Measurements from ENCODE around the gene RAP1A.

DNA sequence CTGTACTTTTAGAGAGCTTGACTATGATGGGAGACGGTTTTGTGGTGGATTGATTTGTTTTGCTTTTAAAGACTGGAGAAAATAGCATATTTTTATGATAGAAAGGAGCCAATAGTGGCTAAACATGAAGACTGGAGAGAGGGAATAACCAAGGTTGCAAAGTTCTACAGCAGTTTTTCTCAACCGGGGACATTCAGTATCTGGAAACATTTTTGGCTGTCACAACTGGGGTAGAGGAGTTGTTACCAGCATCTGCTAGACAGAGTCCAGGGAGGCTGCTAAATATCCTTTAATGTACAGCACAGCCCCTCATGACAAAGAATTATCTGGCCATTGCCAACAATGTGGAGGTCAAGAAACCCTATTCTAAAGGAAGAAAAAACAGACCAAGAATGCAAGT, 38.4 kb upstream of the RAP1A start:
- TF ChIP-seq, protein P1, sequence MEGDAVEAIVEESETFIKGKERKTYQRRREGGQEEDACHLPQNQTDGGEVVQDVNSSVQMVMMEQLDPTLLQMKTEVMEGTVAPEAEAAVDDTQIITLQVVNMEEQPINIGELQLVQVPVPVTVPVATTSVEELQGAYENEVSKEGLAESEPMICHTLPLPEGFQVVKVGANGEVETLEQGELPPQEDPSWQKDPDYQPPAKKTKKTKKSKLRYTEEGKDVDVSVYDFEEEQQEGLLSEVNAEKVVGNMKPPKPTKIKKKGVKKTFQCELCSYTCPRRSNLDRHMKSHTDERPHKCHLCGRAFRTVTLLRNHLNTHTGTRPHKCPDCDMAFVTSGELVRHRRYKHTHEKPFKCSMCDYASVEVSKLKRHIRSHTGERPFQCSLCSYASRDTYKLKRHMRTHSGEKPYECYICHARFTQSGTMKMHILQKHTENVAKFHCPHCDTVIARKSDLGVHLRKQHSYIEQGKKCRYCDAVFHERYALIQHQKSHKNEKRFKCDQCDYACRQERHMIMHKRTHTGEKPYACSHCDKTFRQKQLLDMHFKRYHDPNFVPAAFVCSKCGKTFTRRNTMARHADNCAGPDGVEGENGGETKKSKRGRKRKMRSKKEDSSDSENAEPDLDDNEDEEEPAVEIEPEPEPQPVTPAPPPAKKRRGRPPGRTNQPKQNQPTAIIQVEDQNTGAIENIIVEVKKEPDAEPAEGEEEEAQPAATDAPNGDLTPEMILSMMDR (conservative IDR thresholded peaks at IDR 0.05) = no peak
- TF ChIP-seq EZH2 (IDR thresholded peaks at IDR 0.05; ENCODE audit: low read depth) = no peak

All from PC-9 (cell line).